ENCODE results near the gene NPHP4. TPM values are rescaled to one million over a fixed set of nuclear protein-coding genes. Genes with fewer than 3 reads are reported as not detected.

Gene NPHP4
- total and polyA plus RNA-seq, 10 of the 15 experiments (the other 5 are each of a cell fraction or from before 2014, with no cell fraction given) = 0.16 to 10.5 (median 3.1) TPM

DNA sequence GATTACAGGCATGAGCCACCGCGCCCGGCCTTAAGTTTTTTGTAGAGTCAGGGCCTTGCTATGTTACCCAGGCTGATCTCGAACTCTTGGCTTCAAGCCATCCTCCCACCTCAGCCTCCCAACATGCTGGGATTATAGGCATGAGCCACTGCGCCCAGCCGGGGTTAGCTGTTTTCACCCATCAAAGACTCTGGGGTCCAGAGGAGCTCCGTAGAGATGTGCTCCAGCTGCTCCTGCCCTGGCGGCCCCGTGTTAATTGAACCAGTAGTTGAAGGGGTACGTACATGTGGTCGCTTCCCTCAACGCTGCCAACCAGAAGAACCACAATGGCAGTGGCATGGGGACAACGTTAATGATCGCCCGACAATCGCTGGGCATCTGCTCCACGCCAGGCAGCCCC, 72.0 kb downstream of the NPHP4 start:
- H3K79me2 ChIP-seq (ENCODE audit: control insufficient read depth, insufficient read depth, low read length) = no peaks in the 10 kb centered on the region
- ChIA-PET POLR2A (no interaction called here), RAD21 (ENCODE audit: unreplicated experiment) (no interaction called here), CTCF (interaction anchor here (1.3 kb wide), 1 partner anchor 17 kb away, joined by 3 read pairs; no protein-coding TSS in a partner anchor), SMC1A (ENCODE audit: uncharacterized antibody, unreplicated experiment) (no interaction called here)
- H3K4me1 ChIP-seq (ENCODE audit: control insufficient read depth, insufficient read depth, low read length) = peaks cover 4% of the 10 kb centered on the region
- H3K36me3 ChIP-seq (ENCODE audit: control insufficient read depth in 2 of 2, insufficient read depth in 2 of 2, low read length in 1 of 2) = no peaks in the 10 kb centered on the region
- H3K27me3 ChIP-seq (replicated peaks in 1 of 2; ENCODE audit: control insufficient read depth in 2 of 2, insufficient read depth in 2 of 2, low read length in 1 of 2) = no peaks in the 10 kb centered on the region
- intact Hi-C loops (cut with micrococcal nuclease; ENCODE audit: unreplicated experiment) = no loop called here
- H3K9me3 ChIP-seq (replicated peaks; ENCODE audit: control insufficient read depth, insufficient read depth, low read length) = no peaks in the 10 kb centered on the region
- H3K4me2 ChIP-seq (ENCODE audit: control insufficient read depth, insufficient read depth) = no peak overlapping the region
- no peak overlapping the region for H3K27ac ChIP-seq (ENCODE audit: control insufficient read depth, insufficient read depth)
- DNase-seq (ENCODE audit: low read depth, low spot score) = no peak
- in situ Hi-C loops (cut with MboI) = no loop called here
- H3K9ac ChIP-seq (ENCODE audit: control insufficient read depth, insufficient read depth, low read length) = no peak overlapping the region
- no peak for TF ChIP-seq ZNF274 (IDR thresholded peaks at IDR 0.05; ENCODE audit: insufficient read depth, insufficient read length)
- BruUV-seq (replicated peaks) = no TSS peak
- H4K20me1 ChIP-seq (ENCODE audit: control insufficient read depth, insufficient read depth) = no peaks in the 10 kb centered on the region
- FAIRE-seq = no peak
- 94% methylated on average over 17 of the region's 17 CpGs for whole genome bisulfite sequencing (ENCODE audit: insufficient coverage, insufficient replicate concordance, low lambda C conversion rate, missing lambda C conversion rate)
- ATAC-seq = no peak
- no peak overlapping the region for H2AFZ ChIP-seq (ENCODE audit: control insufficient read depth, low read depth, low read length)
- H3K4me3 ChIP-seq = no peak overlapping the region

DNA sequence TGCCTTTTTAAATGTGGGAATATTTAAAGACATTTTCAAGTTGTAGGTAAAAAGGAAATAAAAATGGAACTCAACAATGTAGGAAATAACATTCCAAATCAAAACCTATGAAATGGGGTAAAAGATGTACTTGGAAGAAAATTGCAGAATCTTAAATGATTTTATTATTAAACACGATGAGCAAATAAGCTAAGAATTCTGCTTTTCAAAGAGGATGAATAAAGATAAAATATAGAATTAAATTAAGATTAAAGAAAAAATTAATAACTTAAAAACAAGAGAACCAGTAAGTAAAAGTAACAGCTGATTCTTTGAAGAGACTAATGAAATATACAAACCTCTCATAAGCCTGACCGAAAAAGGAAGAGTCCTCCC, 74.0 kb downstream of the NPHP4 start:
- POLR2A ChIA-PET = no interaction called here
- no TSS peak for BruUV-seq (replicated peaks)
- TF ChIP-seq BHLHE40 (IDR thresholded peaks at IDR 0.05; ENCODE audit: borderline replicate concordance in 1 of 2, low read depth in 2 of 2, low read length in 1 of 2) (no peak), IKZF1 (conservative IDR thresholded peaks at IDR 0.05) (no peak), TCF7 (IDR thresholded peaks at IDR 0.05; ENCODE audit: borderline replicate concordance) (no peak), CHD2 (IDR thresholded peaks at IDR 0.05; ENCODE audit: borderline replicate concordance, low read depth, low read length) (no peak), YBX1 (IDR thresholded peaks at IDR 0.05) (no peak)
- TF ChIP-seq, protein P1, sequence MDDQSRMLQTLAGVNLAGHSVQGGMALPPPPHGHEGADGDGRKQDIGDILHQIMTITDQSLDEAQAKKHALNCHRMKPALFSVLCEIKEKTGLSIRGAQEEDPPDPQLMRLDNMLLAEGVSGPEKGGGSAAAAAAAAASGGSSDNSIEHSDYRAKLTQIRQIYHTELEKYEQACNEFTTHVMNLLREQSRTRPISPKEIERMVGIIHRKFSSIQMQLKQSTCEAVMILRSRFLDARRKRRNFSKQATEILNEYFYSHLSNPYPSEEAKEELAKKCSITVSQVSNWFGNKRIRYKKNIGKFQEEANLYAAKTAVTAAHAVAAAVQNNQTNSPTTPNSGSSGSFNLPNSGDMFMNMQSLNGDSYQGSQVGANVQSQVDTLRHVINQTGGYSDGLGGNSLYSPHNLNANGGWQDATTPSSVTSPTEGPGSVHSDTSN (IDR thresholded peaks at IDR 0.05; ENCODE audit: insufficient replicate concordance, low read depth, low read length) = no peak

More for the DNA sequence above, 74.0 kb downstream of the NPHP4 start:
- WGBS (ENCODE audit: insufficient coverage, insufficient replicate concordance, low lambda C conversion rate, missing lambda C conversion rate) = 50% methylated on average over 2 of the region's 2 CpGs
- Histone ChIP-seq H3K9me3 (replicated peaks; ENCODE audit: control insufficient read depth, insufficient read depth, low read length) (no peaks in the 10 kb centered on the region), H3K4me1 (ENCODE audit: control insufficient read depth, insufficient read depth, low read length) (peaks cover 4% of the 10 kb centered on the region), H3K36me3 (ENCODE audit: control insufficient read depth in 2 of 2, insufficient read depth in 2 of 2, low read length in 1 of 2) (no peaks in the 10 kb centered on the region), H4K20me1 (ENCODE audit: control insufficient read depth, insufficient read depth) (no peaks in the 10 kb centered on the region), H3K9ac (ENCODE audit: control insufficient read depth, insufficient read depth, low read length) (no peak overlapping the region), H3K4me2 (ENCODE audit: control insufficient read depth, insufficient read depth) (no peak overlapping the region), H3K79me2 (ENCODE audit: control insufficient read depth, insufficient read depth, low read length) (no peaks in the 10 kb centered on the region), H3K4me3 (no peak overlapping the region), H2AFZ (ENCODE audit: control insufficient read depth, low read depth, low read length) (no peak overlapping the region), H3K27me3 (replicated peaks in 1 of 2; ENCODE audit: control insufficient read depth in 2 of 2, insufficient read depth in 2 of 2, low read length in 1 of 2) (no peaks in the 10 kb centered on the region), H3K27ac (ENCODE audit: control insufficient read depth, insufficient read depth) (no peak overlapping the region)
- RAD21 ChIA-PET (ENCODE audit: unreplicated experiment) = no interaction called here
- CTCF ChIA-PET = interaction anchor here (1.2 to 4.9 kb wide), 2 partner anchors 404 to 407 kb away, joined by 4 to 30 read pairs; no protein-coding TSS in a partner anchor
- FAIRE-seq (no peak), DNase-seq (ENCODE audit: low read depth, low spot score) (no peak), ATAC-seq (no peak)
- in situ Hi-C loops (cut with MboI) = no loop called here
- intact Hi-C loops (cut with micrococcal nuclease; ENCODE audit: unreplicated experiment) = no loop called here
- SMC1A ChIA-PET (ENCODE audit: uncharacterized antibody, unreplicated experiment) = interaction anchor here (1.6 kb wide), 1 partner anchor 408 kb away, joined by 6 read pairs; no protein-coding TSS in a partner anchor

Data from GM12878 (cell line).